C4-2B (cell line): ENCODE measurements around the gene ANTXR2.

ENCODE experiments used
- H3K27ac ChIP-seq: fragments of 450-650 bp; 2 replicates; pipeline ENCODE4 v1.5.1; 2017
- CTCF ChIP-seq: fragments of 450-650 bp; conservative IDR thresholded peaks from 2 replicates; pipeline ENCODE4 v1.5.1; 2017; ENCODE audit warnings: mild to moderate bottlenecking
- ZFX ChIP-seq: fragments of 450-650 bp; IDR thresholded peaks from 2 replicates; pipeline ENCODE4 v1.6.1; 2017

The ANTXR2 gene

DNA sequence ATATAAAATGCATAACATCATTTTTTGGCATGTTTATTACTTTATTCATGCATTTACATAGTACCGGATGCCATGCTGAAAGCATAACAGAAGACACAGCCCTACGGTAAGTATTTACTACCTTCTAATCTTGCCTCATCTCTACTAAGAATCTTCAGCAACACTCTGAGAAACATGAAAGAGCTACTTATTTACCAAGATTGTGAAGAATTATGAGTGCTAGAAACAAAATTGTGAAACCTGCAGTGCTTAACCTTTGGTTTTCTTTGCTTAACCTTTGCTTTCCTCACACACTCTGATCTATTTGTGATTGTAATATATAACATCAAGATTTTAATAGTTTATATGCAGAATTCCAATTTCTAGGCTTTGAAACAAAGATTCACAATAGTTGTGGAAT, 7.4 kb downstream of the ANTXR2 start:
- TF ChIP-seq ZFX (no peak), CTCF (no peak)
- no peak overlapping the region for H3K27ac ChIP-seq

DNA sequence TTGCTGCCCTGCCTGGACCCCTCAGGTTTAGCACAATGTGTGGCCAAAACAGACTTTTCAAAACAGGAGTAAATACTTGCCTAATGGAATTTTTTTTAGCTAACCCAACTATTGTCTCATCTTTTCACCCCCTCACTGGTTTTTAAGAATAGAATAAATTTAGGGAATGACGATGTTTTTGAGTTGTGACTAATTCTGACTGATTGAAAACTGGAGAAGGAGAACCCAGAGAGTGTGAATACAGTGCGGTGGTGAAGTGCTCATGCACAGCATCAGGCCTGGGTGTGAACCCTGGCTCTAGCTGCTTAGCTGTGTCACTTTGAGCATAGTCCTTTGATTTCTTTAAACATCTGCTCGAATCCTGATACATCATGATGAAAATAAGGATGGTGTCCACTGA, 10.5 kb downstream of the ANTXR2 start:
- no peak overlapping the region for H3K27ac ChIP-seq
- no peak for TF ChIP-seq ZFX
- no peak for TF ChIP-seq CTCF

DNA sequence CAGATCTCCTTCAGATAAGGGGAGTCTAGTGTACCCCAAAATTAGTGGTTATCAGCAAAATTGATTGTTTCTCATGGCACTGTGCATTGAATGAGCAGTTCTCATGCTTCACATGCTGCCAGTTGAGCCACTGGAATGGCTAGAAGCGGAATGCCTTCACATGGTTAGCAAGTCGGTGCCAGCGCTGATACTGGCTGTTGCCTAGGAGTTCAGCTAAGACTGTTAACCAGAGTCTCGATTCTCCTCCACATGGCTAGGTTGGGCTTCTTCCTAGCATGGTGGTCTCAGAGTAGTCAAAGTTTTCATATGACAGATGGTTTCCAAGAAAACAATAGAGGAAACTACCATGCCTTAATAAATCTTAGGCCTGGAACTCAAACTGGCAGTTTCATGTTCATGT, 12.2 kb downstream of the ANTXR2 start:
- TF ChIP-seq ZFX (no peak), CTCF (no peak)
- no peak overlapping the region for H3K27ac ChIP-seq

DNA sequence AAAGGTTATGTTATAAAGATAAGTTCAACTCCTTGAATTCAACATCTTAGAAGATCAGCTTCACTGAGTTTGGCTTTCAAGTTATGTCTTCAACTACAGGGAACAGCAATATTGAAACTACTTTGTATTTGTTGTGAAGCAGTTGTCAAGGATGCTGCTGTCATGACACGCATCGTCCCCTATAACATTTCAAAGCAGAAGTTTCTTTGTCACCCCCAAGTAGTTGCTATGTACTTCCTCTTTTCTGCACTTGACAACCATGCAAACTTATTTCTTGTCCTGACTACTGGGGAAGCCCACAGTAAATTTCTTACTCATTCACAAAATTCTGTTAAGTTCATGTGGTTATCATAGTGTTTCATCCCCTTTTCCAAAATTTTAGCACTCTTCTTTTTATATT, 14.3 kb downstream of the ANTXR2 start:
- TF ChIP-seq ZFX, result no peak
- TF ChIP-seq CTCF, result no peak
- no peak overlapping the region for H3K27ac ChIP-seq

- TF ChIP-seq ZFX, result no peak
- no peak for TF ChIP-seq CTCF
- no peak overlapping the region for H3K27ac ChIP-seq
These were observed 18.7 kb downstream of the ANTXR2 start for GRCh38 chr4:80054375-80054774.

- TF ChIP-seq CTCF, result no peak
- no peak for TF ChIP-seq ZFX
- no peak overlapping the region for H3K27ac ChIP-seq
These were observed 19.7 kb downstream of the ANTXR2 start for GRCh38 chr4:80053140-80053910.

DNA sequence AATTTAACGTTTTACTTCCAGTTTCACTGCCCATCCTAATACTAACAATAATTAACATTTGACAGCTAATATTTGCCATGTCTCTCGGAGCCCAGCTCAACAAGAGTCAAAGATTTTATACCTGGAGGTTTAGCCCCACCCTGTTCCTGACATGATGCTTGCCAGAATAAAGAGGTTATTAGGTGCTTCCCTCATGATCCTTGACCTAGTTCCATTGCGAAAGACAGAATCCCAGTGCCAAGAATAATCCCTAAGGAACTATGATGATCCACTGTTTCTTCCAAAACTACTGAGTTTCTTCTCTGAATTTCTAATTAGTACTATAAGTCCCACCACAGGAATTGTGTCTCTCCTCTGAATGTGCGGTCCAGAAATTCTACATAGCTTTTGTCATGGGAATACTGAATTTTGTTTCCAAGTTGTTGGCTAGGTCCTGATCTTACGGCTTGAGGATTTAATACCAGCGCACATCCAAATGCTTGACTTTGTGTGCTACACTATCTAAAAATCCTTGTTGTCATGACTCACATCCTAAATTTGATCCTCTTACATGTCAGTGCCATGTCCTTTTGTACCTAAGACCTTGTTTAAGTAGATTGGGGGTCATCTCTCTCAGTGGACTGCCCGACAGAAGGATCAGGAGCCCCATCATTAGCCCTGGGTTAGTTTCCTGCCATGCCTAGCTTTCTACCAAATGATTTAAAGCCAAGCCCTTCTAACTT, 23.1 kb downstream of the ANTXR2 start:
- H3K27ac ChIP-seq, result no peak overlapping the region
- TF ChIP-seq ZFX (no peak), CTCF (no peak)
